Measurements from ENCODE around the gene MAP4K5.
"Not testable (repeated sequence)": the region's sequence is repeated elsewhere in the genome, so short reads cannot be mapped to it uniquely, and the experiment has no call there.

The MAP4K5 gene

GRCh38 chr14:50569714-50570274 lies 37.4 kb upstream of the MAP4K5 start:
- no peak for TF ChIP-seq CTCF (IDR thresholded peaks at IDR 0.05; ENCODE audit: low read depth, low read length)
- DNase-seq: no peak
- H3K27me3 ChIP-seq (ENCODE audit: insufficient read depth, low read depth, severe bottlenecking): no peaks in the 10 kb centered on the region
- no peak overlapping the region for H3K4me3 ChIP-seq (ENCODE audit: low read depth, low read length)
- no peaks in the 10 kb centered on the region for H3K9me3 ChIP-seq (ENCODE audit: severe bottlenecking)
- H3K36me3 ChIP-seq: no peaks in the 10 kb centered on the region
- no peak overlapping the region for H3K27ac ChIP-seq

- no peak for TF ChIP-seq CTCF (IDR thresholded peaks at IDR 0.05; ENCODE audit: low read depth, low read length)
- no peaks in the 10 kb centered on the region for H3K9me3 ChIP-seq (ENCODE audit: severe bottlenecking)
- no peak overlapping the region for H3K27ac ChIP-seq
- no peaks in the 10 kb centered on the region for H3K27me3 ChIP-seq (ENCODE audit: insufficient read depth, low read depth, severe bottlenecking)
- H3K36me3 ChIP-seq: 0 out of 2 replicates have a peak, but pooled peaks cover 3% of the 10 kb centered on the region
- no peak overlapping the region for H3K4me3 ChIP-seq (ENCODE audit: low read depth, low read length)
- DNase-seq: no peak
These were observed 30.5 kb upstream of the MAP4K5 start for GRCh38 chr14:50562841-50563240.

- peak overlapping the region; percentile 91 for H3K27ac ChIP-seq
- peak overlapping the region; percentile 72 for H3K4me3 ChIP-seq (ENCODE audit: low read depth, low read length)
- 0 out of 2 replicates have a peak, but pooled peaks cover 3% of the 10 kb centered on the region for H3K36me3 ChIP-seq
- TF ChIP-seq CTCF (IDR thresholded peaks at IDR 0.05; ENCODE audit: low read depth, low read length): no peak
- DNase-seq: peak; percentile 85
- no peaks in the 10 kb centered on the region for H3K27me3 ChIP-seq (ENCODE audit: insufficient read depth, low read depth, severe bottlenecking)
- no peaks in the 10 kb centered on the region for H3K9me3 ChIP-seq (ENCODE audit: severe bottlenecking)
These were observed 28.5 kb upstream of the MAP4K5 start for GRCh38 chr14:50560931-50561285.

GRCh38 chr14:50559990-50560930 lies 27.9 kb upstream of the MAP4K5 start, which contains the start of gene ATL1:
TSS of gene ATL1 (plus strand) at chr14:50560145. CDS start at chr14:50560266, 121 bp downstream.
- H3K27me3 ChIP-seq (ENCODE audit: insufficient read depth, low read depth, severe bottlenecking): no peaks in the 10 kb centered on the region
- H3K36me3 ChIP-seq: 0 out of 2 replicates have a peak, but pooled peaks cover 3% of the 10 kb centered on the region
- DNase-seq: peak; percentile 74
- peak within 1 kb of the TSS; percentile 91 for H3K27ac ChIP-seq
- H3K9me3 ChIP-seq (ENCODE audit: severe bottlenecking): no peaks in the 10 kb centered on the region
- peak within 1 kb of the TSS; percentile 72 for H3K4me3 ChIP-seq (ENCODE audit: low read depth, low read length)
- TF ChIP-seq CTCF (IDR thresholded peaks at IDR 0.05; ENCODE audit: low read depth, low read length): no peak

- H3K27me3 ChIP-seq (ENCODE audit: insufficient read depth, low read depth, severe bottlenecking); H3K9me3 ChIP-seq (ENCODE audit: severe bottlenecking); DNase-seq; H3K36me3 ChIP-seq; H3K27ac ChIP-seq; H3K4me3 ChIP-seq (ENCODE audit: low read depth, low read length): not testable (repeated sequence)
These were observed 20.4 kb upstream of the MAP4K5 start for GRCh38 chr14:50552796-50553195.

- no peak for DNase-seq
- Histone ChIP-seq H3K36me3 (no peaks in the 10 kb centered on the region), H3K27me3 (ENCODE audit: insufficient read depth, low read depth, severe bottlenecking) (no peaks in the 10 kb centered on the region), H3K9me3 (ENCODE audit: severe bottlenecking) (no peaks in the 10 kb centered on the region), H3K27ac (no peak overlapping the region), H3K4me3 (ENCODE audit: low read depth, low read length) (no peak overlapping the region)
- no peak for TF ChIP-seq CTCF (IDR thresholded peaks at IDR 0.05; ENCODE audit: low read depth, low read length)
These were observed 19.5 kb upstream of the MAP4K5 start for GRCh38 chr14:50551877-50552276.
